ENCODE measurements around the gene DNAJC15. TPM values are rescaled to one million over a fixed set of nuclear protein-coding genes. Genes with fewer than 3 reads are reported as not detected.
A peak's percentile ranks its signal among the peaks of the same experiment; 100 is the strongest.

DNAJC15 gene
- total and polyA plus RNA-seq, 2 of the 4 experiments (the other 2 are of a cell fraction), result 7.0 to 22.0 TPM

DNA sequence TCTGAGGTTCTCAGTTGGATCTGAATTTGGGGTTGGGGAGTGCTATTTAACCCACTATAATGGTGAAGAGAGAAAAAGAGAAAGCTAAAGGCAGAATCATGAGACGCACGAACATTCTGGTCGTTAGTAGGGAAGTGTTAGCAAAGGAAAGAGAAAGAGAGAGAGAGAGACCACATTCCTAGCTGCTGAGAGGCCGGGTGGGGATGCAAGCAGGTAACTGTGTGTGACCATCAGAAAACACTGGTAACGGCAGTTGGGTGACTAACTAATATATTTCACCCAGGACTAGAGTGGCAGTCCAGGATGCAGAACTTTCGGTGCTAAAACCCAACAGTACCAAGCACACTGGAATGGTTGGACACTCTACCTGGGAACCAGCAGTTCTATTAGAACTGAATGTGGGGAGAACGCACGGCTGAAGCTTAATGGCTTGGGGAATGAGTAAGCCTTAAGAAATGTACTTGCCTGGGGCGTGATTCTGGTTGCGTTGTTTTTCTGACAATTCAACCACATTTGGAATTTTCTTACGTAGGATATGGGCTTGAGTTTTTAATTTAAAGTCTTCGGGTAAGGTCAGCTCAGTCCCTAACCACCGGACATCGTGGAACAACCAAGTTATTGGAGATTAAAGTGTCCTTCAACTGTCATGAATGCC lies 130.2 kb downstream of the DNAJC15 start:
- no peak overlapping the region for H3K4ac ChIP-seq (ENCODE audit: low read depth, low read length)
- no peak overlapping the region for H2AFZ ChIP-seq (replicated peaks; ENCODE audit: low read length, poor library complexity)
- H3K23ac ChIP-seq (ENCODE audit: low read depth, low read length), result no peak overlapping the region
- peak overlapping the region; percentile 45; the same call in 1 of the 2 replicates for H3K18ac ChIP-seq (ENCODE audit: low read depth, low read length)
- no peak overlapping the region for H2BK5ac ChIP-seq (ENCODE audit: low read depth, low read length, poor library complexity, severe bottlenecking)
- H2AK9ac ChIP-seq (replicated peaks; ENCODE audit: low read depth, low read length, poor library complexity), result no peak overlapping the region
- no peaks in the 10 kb centered on the region for H3K9me3 ChIP-seq (ENCODE audit: control insufficient read depth, insufficient read depth, low read length)
- no peak overlapping the region for H3K4me3 ChIP-seq (ENCODE audit: insufficient read depth, low read depth, low read length)
- H3K4me2 ChIP-seq (ENCODE audit: low read depth, low read length), result peak overlapping the region; percentile 35; the same call in 1 of the 2 replicates
- ChIA-PET CTCF (interaction anchor here (1.0 kb wide), 1 partner anchor 13 kb away, joined by 3 read pairs; no protein-coding TSS in a partner anchor), POLR2A (ENCODE audit: unreplicated experiment) (no interaction called here)
- WGBS, 2 experiments (ENCODE audit: extremely low coverage in 2 of 2, insufficient read length in 1 of 2), result no CpG with 5 or more reads among the region's 14 CpGs
- H4K8ac ChIP-seq (ENCODE audit: low read depth in 2 of 2, low read length in 2 of 2), result 0 out of 4 replicates have a peak overlapping the region, but pooled peaks of 1 of the 2 experiments have one; percentile 26
- intact Hi-C loops (cut with micrococcal nuclease) (no loop called here), dilution Hi-C loops (cut with HindIII; ENCODE audit: low sequenced_read_pairs, unreplicated experiment) (no loop called here), in situ Hi-C loops (cut with MboI; ENCODE audit: low sequenced_read_pairs) (no loop called here)
- no peak overlapping the region; the same call in 2 of the 3 replicates for H2BK15ac ChIP-seq (ENCODE audit: low read depth, low read length)
- H3K4me1 ChIP-seq (ENCODE audit: control insufficient read depth, insufficient read depth, low read length), result no peaks in the 10 kb centered on the region
- no peaks in the 10 kb centered on the region for H4K20me1 ChIP-seq (ENCODE audit: insufficient read depth, low read length)
- peak overlapping the region; percentile 49 for H2BK120ac ChIP-seq (ENCODE audit: low read depth, low read length)
- H2AK5ac ChIP-seq (ENCODE audit: low read depth, low read length), result no peak overlapping the region
- H3K27me3 ChIP-seq (ENCODE audit: control insufficient read depth, insufficient read depth, low read length), result peaks cover 3% of the 10 kb centered on the region; the same call in 1 of the 2 replicates
- H3K36me3 ChIP-seq (ENCODE audit: control insufficient read depth, insufficient read depth, low read length), result no peaks in the 10 kb centered on the region
- BruUV-seq (replicated peaks), result no TSS peak
- H3K79me1 ChIP-seq (ENCODE audit: low read depth in 1 of 2, low read length in 2 of 2), result no peaks in the 10 kb centered on the region
- no peak for ATAC-seq (ENCODE audit: low read depth)
- H3K27ac ChIP-seq (ENCODE audit: insufficient read depth, low read length), result no peak overlapping the region
- peak overlapping the region; percentile 49; the same call in 1 of the 2 replicates for H3K14ac ChIP-seq (replicated peaks; ENCODE audit: low read depth, low read length)
- no peak overlapping the region for H2BK20ac ChIP-seq (ENCODE audit: low read depth, low read length)
- H3K9ac ChIP-seq (ENCODE audit: low read depth, low read length), result no peak overlapping the region
- no peaks in the 10 kb centered on the region for H3K9me1 ChIP-seq (ENCODE audit: insufficient read depth, low read length)
- H4K91ac ChIP-seq (ENCODE audit: insufficient read depth, low read depth, low read length), result 0 out of 2 replicates have a peak overlapping the region, but pooled peaks have one; percentile 19
- peak overlapping the region; percentile 43; the same call in 1 of the 2 replicates for H4K5ac ChIP-seq (ENCODE audit: low read depth, low read length)
- H3K56ac ChIP-seq (ENCODE audit: extremely low read depth, insufficient read depth, low read length), result no peak overlapping the region
- no peak for TF ChIP-seq CHD1 (IDR thresholded peaks at IDR 0.05; ENCODE audit: low read depth, low read length)
- no peak for TF ChIP-seq RFX5 (IDR thresholded peaks at IDR 0.05; ENCODE audit: low read depth, low read length)
- TF ChIP-seq, protein P1, sequence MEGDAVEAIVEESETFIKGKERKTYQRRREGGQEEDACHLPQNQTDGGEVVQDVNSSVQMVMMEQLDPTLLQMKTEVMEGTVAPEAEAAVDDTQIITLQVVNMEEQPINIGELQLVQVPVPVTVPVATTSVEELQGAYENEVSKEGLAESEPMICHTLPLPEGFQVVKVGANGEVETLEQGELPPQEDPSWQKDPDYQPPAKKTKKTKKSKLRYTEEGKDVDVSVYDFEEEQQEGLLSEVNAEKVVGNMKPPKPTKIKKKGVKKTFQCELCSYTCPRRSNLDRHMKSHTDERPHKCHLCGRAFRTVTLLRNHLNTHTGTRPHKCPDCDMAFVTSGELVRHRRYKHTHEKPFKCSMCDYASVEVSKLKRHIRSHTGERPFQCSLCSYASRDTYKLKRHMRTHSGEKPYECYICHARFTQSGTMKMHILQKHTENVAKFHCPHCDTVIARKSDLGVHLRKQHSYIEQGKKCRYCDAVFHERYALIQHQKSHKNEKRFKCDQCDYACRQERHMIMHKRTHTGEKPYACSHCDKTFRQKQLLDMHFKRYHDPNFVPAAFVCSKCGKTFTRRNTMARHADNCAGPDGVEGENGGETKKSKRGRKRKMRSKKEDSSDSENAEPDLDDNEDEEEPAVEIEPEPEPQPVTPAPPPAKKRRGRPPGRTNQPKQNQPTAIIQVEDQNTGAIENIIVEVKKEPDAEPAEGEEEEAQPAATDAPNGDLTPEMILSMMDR (conservative IDR thresholded peaks at IDR 0.05; ENCODE audit: low read depth, low read length), result no peak
- peak; percentile 44 for DNase-seq
